Measurements from ENCODE around the gene GFRA4. TPM values are rescaled to one million over a fixed set of nuclear protein-coding genes. Genes with fewer than 3 reads are reported as not detected.

GFRA4 gene
- total and polyA plus RNA-seq, 2 donors (not counting 1 experiment from before 2014, with no cell fraction given) = not detected

GRCh38 chr20:3612795-3613572 is 50.2 kb downstream of the GFRA4 start:
- TF ChIP-seq EZH2 (IDR thresholded peaks at IDR 0.05; ENCODE audit: borderline replicate concordance, insufficient read depth, low read depth, low read length, poor library complexity, severe bottlenecking) = no peak
- TF ChIP-seq CTCF (IDR thresholded peaks at IDR 0.05) = no peak
- Histone ChIP-seq H3K27me3 (replicated peaks in 1 of 4; ENCODE audit: control extremely low read depth in 1 of 4, control insufficient read depth in 3 of 4, insufficient read depth in 4 of 4, low read length in 3 of 4) (no peaks in the 10 kb centered on the region), H3K79me2 (ENCODE audit: control insufficient read depth, insufficient read depth, low read length) (no peaks in the 10 kb centered on the region), H3K27ac (ENCODE audit: low read length in 2 of 2) (no peak overlapping the region), H3K9me3 (ENCODE audit: control extremely low read depth in 1 of 3, control insufficient read depth in 2 of 3, insufficient read depth in 1 of 3, low read length in 2 of 3) (no peaks in the 10 kb centered on the region), H3K4me2 (replicated peaks; ENCODE audit: low read depth, low read length, poor library complexity, severe bottlenecking) (no peak overlapping the region), H3K9ac (ENCODE audit: low read length) (no peak overlapping the region), H2AFZ (ENCODE audit: insufficient read depth, low read depth, low read length, poor library complexity, severe bottlenecking) (no peak overlapping the region), H3K36me3 (replicated peaks in 1 of 2; ENCODE audit: control extremely low read depth in 1 of 2, control insufficient read depth in 1 of 2, extremely low read depth in 1 of 2, insufficient read depth in 2 of 2, low read length in 1 of 2) (peaks cover 1 to 4% of the 10 kb centered on the region in 2 experiments), H4K20me1 (ENCODE audit: control insufficient read depth, insufficient read depth, low read length, poor library complexity, severe bottlenecking) (no peaks in the 10 kb centered on the region), H3K4me1 (ENCODE audit: control insufficient read depth in 2 of 2, insufficient read depth in 2 of 2, low read length in 2 of 2) (no peaks in the 10 kb centered on the region), H3K4me3 (ENCODE audit: control extremely low read depth in 1 of 5, extremely low read depth in 1 of 5, insufficient read depth in 1 of 5, low read depth in 2 of 5, low read length in 4 of 5) (no peak overlapping the region)
- ATAC-seq (ENCODE audit: low read depth) (no peak), DNase-seq (no peak)
- no peak overlapping the region for H3K4me3 Mint-ChIP-seq
- ChIA-PET CTCF (no interaction called here), POLR2A (no interaction called here)
- no peak overlapping the region for H3K27ac Mint-ChIP-seq
- WGBS (ENCODE audit: insufficient coverage) = 90% methylated on average over 7 of the region's 10 CpGs
- peaks cover 5% of the 10 kb centered on the region for H3K4me1 Mint-ChIP-seq
- no peaks in the 10 kb centered on the region for H3K27me3 Mint-ChIP-seq
- no peaks in the 10 kb centered on the region for H3K9me3 Mint-ChIP-seq (ENCODE audit: insufficient read depth)
- intact Hi-C loops (cut with micrococcal nuclease) = no loop called here

GRCh38 chr20:3611901-3612300 is 51.3 kb downstream of the GFRA4 start:
- H3K27ac Mint-ChIP-seq = no peak overlapping the region
- ChIA-PET POLR2A (no interaction called here), CTCF (no interaction called here)
- no peak overlapping the region for H3K4me3 Mint-ChIP-seq
- Histone ChIP-seq H4K20me1 (ENCODE audit: control insufficient read depth, insufficient read depth, low read length, poor library complexity, severe bottlenecking) (no peaks in the 10 kb centered on the region), H3K27me3 (replicated peaks in 1 of 4; ENCODE audit: control extremely low read depth in 1 of 4, control insufficient read depth in 3 of 4, insufficient read depth in 4 of 4, low read length in 3 of 4) (no peaks in the 10 kb centered on the region), H3K79me2 (ENCODE audit: control insufficient read depth, insufficient read depth, low read length) (no peaks in the 10 kb centered on the region), H3K9me3 (ENCODE audit: control extremely low read depth in 1 of 3, control insufficient read depth in 2 of 3, insufficient read depth in 1 of 3, low read length in 2 of 3) (no peaks in the 10 kb centered on the region), H3K9ac (ENCODE audit: low read length) (no peak overlapping the region), H3K27ac (ENCODE audit: low read length in 2 of 2) (no peak overlapping the region), H3K36me3 (replicated peaks in 1 of 2; ENCODE audit: control extremely low read depth in 1 of 2, control insufficient read depth in 1 of 2, extremely low read depth in 1 of 2, insufficient read depth in 2 of 2, low read length in 1 of 2) (peaks cover 1 to 4% of the 10 kb centered on the region in 2 experiments), H3K4me1 (ENCODE audit: control insufficient read depth in 2 of 2, insufficient read depth in 2 of 2, low read length in 2 of 2) (no peaks in the 10 kb centered on the region), H3K4me2 (replicated peaks; ENCODE audit: low read depth, low read length, poor library complexity, severe bottlenecking) (no peak overlapping the region), H2AFZ (ENCODE audit: insufficient read depth, low read depth, low read length, poor library complexity, severe bottlenecking) (no peak overlapping the region), H3K4me3 (ENCODE audit: control extremely low read depth in 1 of 5, extremely low read depth in 1 of 5, insufficient read depth in 1 of 5, low read depth in 2 of 5, low read length in 4 of 5) (no peak overlapping the region)
- H3K9me3 Mint-ChIP-seq (ENCODE audit: insufficient read depth) = no peaks in the 10 kb centered on the region
- no peak for TF ChIP-seq EZH2 (IDR thresholded peaks at IDR 0.05; ENCODE audit: borderline replicate concordance, insufficient read depth, low read depth, low read length, poor library complexity, severe bottlenecking)
- no peak for TF ChIP-seq CTCF (IDR thresholded peaks at IDR 0.05)
- ATAC-seq (ENCODE audit: low read depth) (no peak), DNase-seq (no peak)
- 100% methylated on average over 1 of the region's 1 CpG for WGBS (ENCODE audit: insufficient coverage)
- H3K4me1 Mint-ChIP-seq = peaks cover 5% of the 10 kb centered on the region
- intact Hi-C loops (cut with micrococcal nuclease) = no loop called here
- H3K27me3 Mint-ChIP-seq = no peaks in the 10 kb centered on the region

Measured in B cell (primary cell).